ENCODE data around the gene UBQLN1.

GRCh38 chr9:83733739-83734138 is 26.0 kb upstream of the UBQLN1 start:
- no peak for TF ChIP-seq POLR2A (IDR thresholded peaks at IDR 0.05; ENCODE audit: low read depth, low read length)
- TF ChIP-seq, protein P1, sequence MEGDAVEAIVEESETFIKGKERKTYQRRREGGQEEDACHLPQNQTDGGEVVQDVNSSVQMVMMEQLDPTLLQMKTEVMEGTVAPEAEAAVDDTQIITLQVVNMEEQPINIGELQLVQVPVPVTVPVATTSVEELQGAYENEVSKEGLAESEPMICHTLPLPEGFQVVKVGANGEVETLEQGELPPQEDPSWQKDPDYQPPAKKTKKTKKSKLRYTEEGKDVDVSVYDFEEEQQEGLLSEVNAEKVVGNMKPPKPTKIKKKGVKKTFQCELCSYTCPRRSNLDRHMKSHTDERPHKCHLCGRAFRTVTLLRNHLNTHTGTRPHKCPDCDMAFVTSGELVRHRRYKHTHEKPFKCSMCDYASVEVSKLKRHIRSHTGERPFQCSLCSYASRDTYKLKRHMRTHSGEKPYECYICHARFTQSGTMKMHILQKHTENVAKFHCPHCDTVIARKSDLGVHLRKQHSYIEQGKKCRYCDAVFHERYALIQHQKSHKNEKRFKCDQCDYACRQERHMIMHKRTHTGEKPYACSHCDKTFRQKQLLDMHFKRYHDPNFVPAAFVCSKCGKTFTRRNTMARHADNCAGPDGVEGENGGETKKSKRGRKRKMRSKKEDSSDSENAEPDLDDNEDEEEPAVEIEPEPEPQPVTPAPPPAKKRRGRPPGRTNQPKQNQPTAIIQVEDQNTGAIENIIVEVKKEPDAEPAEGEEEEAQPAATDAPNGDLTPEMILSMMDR (IDR thresholded peaks at IDR 0.05; ENCODE audit: extremely low read depth in 1 of 2, insufficient read depth in 1 of 2, low read depth in 1 of 2, low read length in 2 of 2): no peak
- TF ChIP-seq POLR2AphosphoS5 (IDR thresholded peaks at IDR 0.05; ENCODE audit: insufficient read depth, low read depth, low read length): no peak
- TF ChIP-seq JUN (IDR thresholded peaks at IDR 0.05; ENCODE audit: borderline replicate concordance, insufficient read depth, insufficient read length, low read depth): no peak
- TF ChIP-seq MAX (IDR thresholded peaks at IDR 0.05; ENCODE audit: insufficient read depth, insufficient read length): no peak
- TF ChIP-seq FOS (IDR thresholded peaks at IDR 0.05; ENCODE audit: borderline replicate concordance, insufficient read depth, low read length): no peak
- no peak for TF ChIP-seq EZH2 (IDR thresholded peaks at IDR 0.05; ENCODE audit: borderline replicate concordance, low read depth, low read length, severe bottlenecking)
